Neural cell (in vitro differentiated cells): ENCODE data around the gene MSI2. TPM values are rescaled to one million over a fixed set of nuclear protein-coding genes. Genes with fewer than 3 reads are reported as not detected.

Source experiments
- H2AFZ ChIP-seq: fragments of 200-600, 300-800 bp; sonication (generic), shearing (Covaris generic); 2 replicates; pipeline ENCODE4 v1.6.0; 2014; ENCODE audit warnings: low read depth, mild to moderate bottlenecking, antibody characterized with exemption, low read length, moderate library complexity
- H3F3A ChIP-seq: fragments of 200-600 bp; shearing (Covaris generic); 2 replicates; pipeline ENCODE4 v1.6.1; 2016; ENCODE audit warnings: mild to moderate bottlenecking, moderate library complexity, mixed read lengths, antibody characterized with exemption, low read length; ENCODE audit not compliant: insufficient read depth, poor library complexity, severe bottlenecking
- H3K27ac ChIP-seq: fragments of 200-600, 300-800 bp; sonication (generic), shearing (Covaris generic); 2 replicates; pipeline ENCODE4 v1.5.1; 2014; ENCODE audit warnings: mild to moderate bottlenecking, low read length, moderate library complexity
- H3K27me3 ChIP-seq: fragments of 300-800, 200-600 bp; sonication (generic), shearing (Covaris generic); 2 replicates; pipeline ENCODE4 v1.6.0; 2014; ENCODE audit warnings: mild to moderate bottlenecking, low read depth, low read length, moderate library complexity; ENCODE audit not compliant: insufficient read depth
- H3K36me3 ChIP-seq: fragments of 300-800, 200-600 bp; sonication (generic), shearing (Covaris generic); 2 replicates; pipeline ENCODE4 v1.5.1; 2014; ENCODE audit warnings: mild to moderate bottlenecking, antibody characterized with exemption, low read length, moderate library complexity; ENCODE audit not compliant: insufficient read depth
- H3K4me2 ChIP-seq: fragments of 300-800, 200-600 bp; sonication (generic), shearing (Covaris generic); 2 replicates; pipeline ENCODE4 v1.6.0; 2014; ENCODE audit warnings: mild to moderate bottlenecking, low read length
- H3K4me3 ChIP-seq: fragments of 300-800, 200-600 bp; sonication (generic), shearing (Covaris generic); 2 replicates; pipeline ENCODE4 v1.5.1; 2014; ENCODE audit warnings: mild to moderate bottlenecking, low read length, moderate library complexity
- H3K79me2 ChIP-seq: fragments of 200-600 bp; shearing (Covaris generic); replicated peaks from 2 replicates; pipeline ENCODE4 v1.6.0; 2014; ENCODE audit warnings: mild to moderate bottlenecking, low read length, moderate library complexity; ENCODE audit not compliant: insufficient read depth
- H3K9ac ChIP-seq: fragments of 300-800, 200-600 bp; sonication (generic), shearing (Covaris generic); 2 replicates; pipeline ENCODE4 v1.6.1; 2016; ENCODE audit warnings: mild to moderate bottlenecking, low read length, mixed read lengths
- H3K9me2 ChIP-seq: fragments of 200-600 bp; shearing (Covaris generic); 2 replicates; pipeline ENCODE4 v1.6.1; 2016; ENCODE audit warnings: mild to moderate bottlenecking, low read length, mixed read lengths; ENCODE audit not compliant: insufficient read depth
- H3K9me3 ChIP-seq: fragments of 200-600, 300-800 bp; sonication (generic), shearing (Covaris generic); 2 replicates; pipeline ENCODE4 v1.6.1; 2016; ENCODE audit warnings: mild to moderate bottlenecking, mixed run types, low read length, moderate library complexity, mixed read lengths
- H4K20me1 ChIP-seq: fragments of 200-600 bp; shearing (Covaris generic); 2 replicates; pipeline ENCODE4 v1.6.1; 2016; ENCODE audit warnings: mild to moderate bottlenecking, mixed run types; ENCODE audit not compliant: insufficient read depth
- EP300 ChIP-seq: fragments of 450-650 bp; conservative IDR thresholded peaks from 2 replicates; pipeline ENCODE4 v1.6.1; 2014; ENCODE audit warnings: antibody characterized with exemption, mild to moderate bottlenecking, moderate library complexity; ENCODE audit not compliant: poor library complexity, severe bottlenecking
- EZH2 ChIP-seq: fragments of 200-600, 300-800 bp; shearing (Covaris generic), sonication (generic); IDR thresholded peaks from 2 replicates; pipeline ENCODE4 v1.6.1; 2014; ENCODE audit warnings: antibody characterized with exemption, low read length, borderline replicate concordance, mild to moderate bottlenecking; ENCODE audit not compliant: insufficient read depth, poor library complexity, severe bottlenecking
- MXI1 ChIP-seq: fragments of 450-650 bp; conservative IDR thresholded peaks from 2 replicates; pipeline ENCODE4 v1.6.1; 2014; ENCODE audit warnings: antibody characterized with exemption, mild to moderate bottlenecking; ENCODE audit not compliant: poor library complexity, severe bottlenecking
- POLR2AphosphoS5 ChIP-seq: IDR thresholded peaks from 2 replicates; pipeline ENCODE4 v1.6.1; 2012
- RAD21 ChIP-seq: fragments of 450-650 bp; conservative IDR thresholded peaks from 2 replicates; pipeline ENCODE4 v1.6.1; 2014; ENCODE audit warnings: antibody characterized with exemption, mild to moderate bottlenecking, moderate library complexity
- SMC3 ChIP-seq: fragments of 450-650 bp; conservative IDR thresholded peaks from 2 replicates; pipeline ENCODE4 v1.6.1; 2014; ENCODE audit warnings: antibody characterized with exemption, mild to moderate bottlenecking, moderate library complexity; ENCODE audit not compliant: poor library complexity
- TAF1 ChIP-seq: IDR thresholded peaks from 2 replicates; pipeline ENCODE4 v1.6.1; 2012; ENCODE audit warnings: low read depth
- polyA plus RNA-seq: library from polyadenylated mRNA; depleted of rRNA; stranded (reverse); fragments of >200 nt; gene quantifications from 2 replicates; pipeline ENCODE4 v1.2.3, GENCODE V29; 2014
- TF ChIP-seq, protein P1 (sequence below): IDR thresholded peaks from 2 replicates; pipeline ENCODE4 v1.6.1; 2012; ENCODE audit warnings: borderline replicate concordance
- TF ChIP-seq, protein P2 (sequence below): fragments of 450-650 bp; IDR thresholded peaks from 2 replicates; pipeline ENCODE4 v1.5.1; 2014; ENCODE audit warnings: antibody characterized with exemption, mild to moderate bottlenecking, moderate library complexity; ENCODE audit not compliant: poor library complexity, severe bottlenecking

Gene MSI2
- polyA plus RNA-seq, 1 donor from 2014 or later = 61.4 TPM

- peaks cover 42% of the 10 kb centered on the region for H3K79me2 ChIP-seq
- no peaks in the 10 kb centered on the region for H4K20me1 ChIP-seq
- TF ChIP-seq RAD21 (no peak), MXI1 (no peak), TAF1 (no peak), SMC3 (no peak), POLR2AphosphoS5 (no peak)
- TF ChIP-seq, protein P1, sequence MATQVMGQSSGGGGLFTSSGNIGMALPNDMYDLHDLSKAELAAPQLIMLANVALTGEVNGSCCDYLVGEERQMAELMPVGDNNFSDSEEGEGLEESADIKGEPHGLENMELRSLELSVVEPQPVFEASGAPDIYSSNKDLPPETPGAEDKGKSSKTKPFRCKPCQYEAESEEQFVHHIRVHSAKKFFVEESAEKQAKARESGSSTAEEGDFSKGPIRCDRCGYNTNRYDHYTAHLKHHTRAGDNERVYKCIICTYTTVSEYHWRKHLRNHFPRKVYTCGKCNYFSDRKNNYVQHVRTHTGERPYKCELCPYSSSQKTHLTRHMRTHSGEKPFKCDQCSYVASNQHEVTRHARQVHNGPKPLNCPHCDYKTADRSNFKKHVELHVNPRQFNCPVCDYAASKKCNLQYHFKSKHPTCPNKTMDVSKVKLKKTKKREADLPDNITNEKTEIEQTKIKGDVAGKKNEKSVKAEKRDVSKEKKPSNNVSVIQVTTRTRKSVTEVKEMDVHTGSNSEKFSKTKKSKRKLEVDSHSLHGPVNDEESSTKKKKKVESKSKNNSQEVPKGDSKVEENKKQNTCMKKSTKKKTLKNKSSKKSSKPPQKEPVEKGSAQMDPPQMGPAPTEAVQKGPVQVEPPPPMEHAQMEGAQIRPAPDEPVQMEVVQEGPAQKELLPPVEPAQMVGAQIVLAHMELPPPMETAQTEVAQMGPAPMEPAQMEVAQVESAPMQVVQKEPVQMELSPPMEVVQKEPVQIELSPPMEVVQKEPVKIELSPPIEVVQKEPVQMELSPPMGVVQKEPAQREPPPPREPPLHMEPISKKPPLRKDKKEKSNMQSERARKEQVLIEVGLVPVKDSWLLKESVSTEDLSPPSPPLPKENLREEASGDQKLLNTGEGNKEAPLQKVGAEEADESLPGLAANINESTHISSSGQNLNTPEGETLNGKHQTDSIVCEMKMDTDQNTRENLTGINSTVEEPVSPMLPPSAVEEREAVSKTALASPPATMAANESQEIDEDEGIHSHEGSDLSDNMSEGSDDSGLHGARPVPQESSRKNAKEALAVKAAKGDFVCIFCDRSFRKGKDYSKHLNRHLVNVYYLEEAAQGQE = no peak
- H2AFZ ChIP-seq = no peak overlapping the region
- H3K27ac ChIP-seq = no peak overlapping the region
- H3K4me2 ChIP-seq = no peak overlapping the region
- H3K27me3 ChIP-seq = no peaks in the 10 kb centered on the region
- H3K4me3 ChIP-seq = no peak overlapping the region
- H3F3A ChIP-seq = no peaks in the 10 kb centered on the region
- H3K9me3 ChIP-seq = no peaks in the 10 kb centered on the region
- no peaks in the 10 kb centered on the region for H3K36me3 ChIP-seq
- no peak overlapping the region for H3K9ac ChIP-seq
- no peaks in the 10 kb centered on the region for H3K9me2 ChIP-seq
Measured at GRCh38 chr17:57443781-57444180, 187.5 kb downstream of the MSI2 start.

- no peaks in the 10 kb centered on the region for H3K36me3 ChIP-seq
- H3K27ac ChIP-seq = no peak overlapping the region
- H3K27me3 ChIP-seq = no peaks in the 10 kb centered on the region
- H3K9ac ChIP-seq = no peak overlapping the region
- H3K4me3 ChIP-seq = no peak overlapping the region
- H3K9me2 ChIP-seq = no peaks in the 10 kb centered on the region
- H3K9me3 ChIP-seq = no peaks in the 10 kb centered on the region
- peaks cover 38% of the 10 kb centered on the region for H3K79me2 ChIP-seq
- no peaks in the 10 kb centered on the region for H3F3A ChIP-seq
- no peaks in the 10 kb centered on the region for H4K20me1 ChIP-seq
- H2AFZ ChIP-seq = no peak overlapping the region
- no peak for TF ChIP-seq MXI1
- TF ChIP-seq EZH2 = no peak
- TF ChIP-seq SMC3 = no peak
- TF ChIP-seq, protein P2, sequence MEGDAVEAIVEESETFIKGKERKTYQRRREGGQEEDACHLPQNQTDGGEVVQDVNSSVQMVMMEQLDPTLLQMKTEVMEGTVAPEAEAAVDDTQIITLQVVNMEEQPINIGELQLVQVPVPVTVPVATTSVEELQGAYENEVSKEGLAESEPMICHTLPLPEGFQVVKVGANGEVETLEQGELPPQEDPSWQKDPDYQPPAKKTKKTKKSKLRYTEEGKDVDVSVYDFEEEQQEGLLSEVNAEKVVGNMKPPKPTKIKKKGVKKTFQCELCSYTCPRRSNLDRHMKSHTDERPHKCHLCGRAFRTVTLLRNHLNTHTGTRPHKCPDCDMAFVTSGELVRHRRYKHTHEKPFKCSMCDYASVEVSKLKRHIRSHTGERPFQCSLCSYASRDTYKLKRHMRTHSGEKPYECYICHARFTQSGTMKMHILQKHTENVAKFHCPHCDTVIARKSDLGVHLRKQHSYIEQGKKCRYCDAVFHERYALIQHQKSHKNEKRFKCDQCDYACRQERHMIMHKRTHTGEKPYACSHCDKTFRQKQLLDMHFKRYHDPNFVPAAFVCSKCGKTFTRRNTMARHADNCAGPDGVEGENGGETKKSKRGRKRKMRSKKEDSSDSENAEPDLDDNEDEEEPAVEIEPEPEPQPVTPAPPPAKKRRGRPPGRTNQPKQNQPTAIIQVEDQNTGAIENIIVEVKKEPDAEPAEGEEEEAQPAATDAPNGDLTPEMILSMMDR = no peak
- TF ChIP-seq, protein P1 = no peak
- no peak for TF ChIP-seq RAD21
- no peak for TF ChIP-seq TAF1
- TF ChIP-seq EP300 = no peak
- no peak for TF ChIP-seq POLR2AphosphoS5
- H3K4me2 ChIP-seq = no peak overlapping the region
Measured at GRCh38 chr17:57444682-57445450, 188.5 kb downstream of the MSI2 start.
